ENCODE measurements around the gene NCKAP1.
"Not testable (repeated sequence)": the region's sequence is repeated elsewhere in the genome, so short reads cannot be mapped to it uniquely, and the experiment has no call there.

NCKAP1 gene

GRCh38 chr2:183038341-183039300 lies at the start of gene NCKAP1:
TSS of gene NCKAP1 (minus strand) at chr2:183038457. CDS start at chr2:183038099, 358 bp downstream.
- DNase-seq: peak; percentile 79

- DNase-seq: no peak
Observed at GRCh38 chr2:183081911-183082310, 43.7 kb upstream of the NCKAP1 start.

GRCh38 chr2:183079139-183079775 lies 41.0 kb upstream of the NCKAP1 start:
- no peak for DNase-seq

- peak; percentile 72 for DNase-seq
Observed at GRCh38 chr2:183078464-183079138, 40.3 kb upstream of the NCKAP1 start, which contains the start of gene DUSP19. TSS of gene DUSP19 (plus strand) at chr2:183078747. CDS start at chr2:183078934, 187 bp downstream.

GRCh38 chr2:183078163-183078463 lies 39.9 kb upstream of the NCKAP1 start:
- DNase-seq: no peak

GRCh38 chr2:183072177-183072576 lies 33.9 kb upstream of the NCKAP1 start:
- DNase-seq: no peak

- no peak for DNase-seq
Observed at GRCh38 chr2:183070942-183071844, 32.9 kb upstream of the NCKAP1 start.

- DNase-seq: no peak
Observed at GRCh38 chr2:183069174-183069573, 30.9 kb upstream of the NCKAP1 start.

GRCh38 chr2:183068561-183068960 lies 30.3 kb upstream of the NCKAP1 start:
- DNase-seq: no peak

- no peak for DNase-seq
Observed at GRCh38 chr2:183063083-183063482, 24.8 kb upstream of the NCKAP1 start.

GRCh38 chr2:183060571-183061231 lies 22.4 kb upstream of the NCKAP1 start:
- DNase-seq: no peak

- no peak for DNase-seq
Observed at GRCh38 chr2:183059561-183059960, 21.3 kb upstream of the NCKAP1 start.

GRCh38 chr2:183057333-183057985 lies 19.2 kb upstream of the NCKAP1 start:
- DNase-seq: no peak

- DNase-seq: no peak
Observed at GRCh38 chr2:183049420-183049819, 11.2 kb upstream of the NCKAP1 start.

GRCh38 chr2:183047486-183048125 lies 9.3 kb upstream of the NCKAP1 start:
- DNase-seq: not testable (repeated sequence)

GRCh38 chr2:183043580-183043979 lies 5.3 kb upstream of the NCKAP1 start:
- DNase-seq: not testable (repeated sequence)

GRCh38 chr2:183040604-183041003 lies 2.3 kb upstream of the NCKAP1 start:
- no peak for DNase-seq

GRCh38 chr2:183037553-183038340 lies 510 bp downstream of the NCKAP1 start:
- DNase-seq: peak; percentile 79

GRCh38 chr2:183037074-183037552 lies 1.1 kb downstream of the NCKAP1 start:
- no peak for DNase-seq

Data from NCI-H2171 (cell line).